K562 (cell line): Measurements from ENCODE around the gene HSPA8. TPM values are rescaled to one million over a fixed set of nuclear protein-coding genes. Genes with fewer than 3 reads are reported as not detected.
A peak's percentile ranks its signal among the peaks of the same experiment; 100 is the strongest.

Experiments used
- ATAC-seq: fragments of 200-7000 bp; cut with Tn5 transposase; 3 replicates; pipeline ENCODE4 v1.9.1; 2020; ENCODE audit warnings: moderate library complexity
- BruUV-seq: library from RNA; stranded (reverse); fragments of 400-500 nt; replicated peaks from 2 replicates; lab custom pipeline; 2021; lab: Mats Ljungman, UMichigan
- CTCF ChIA-PET: fragments of 300-600 bp; formaldehyde crosslinking; extraction: SDS; loops from one replicate; lab custom pipeline; 2021; ENCODE audit warnings: low intra/inter-chr PET ratio; lab: Yijun Ruan, JAX
- POLR2A ChIA-PET: fragments of 300-600, 350-650 bp; sonication (Branson Sonifier 250); formaldehyde crosslinking; extraction: SDS; loops from one replicate; lab custom pipeline; 2021; ENCODE audit warnings: antibody characterized with exemption, inconsistent platforms; lab: Yijun Ruan, JAX
- DNase-seq, 4 experiments: peaks; one replicate each; pipeline versions ENCODE4 v3.0.0 to v3.0.0-alpha.2; 2011 to 2018; ENCODE audit warnings: low spot score in 3 of 4, mixed read lengths in 3 of 4; ENCODE audit errors: extremely low read depth in 1 of 4
- FAIRE-seq: peaks from 2 replicates; lab custom pipeline; 2011; peaks lifted over from hg19 to GRCh38; lab: Jason Lieb, UNC
- H2AFZ ChIP-seq: 2 replicates; pipeline ENCODE4 v1.6.0; 2011; ENCODE audit warnings: low read depth, low read length, control low read depth, inconsistent platforms
- H3K27ac ChIP-seq: fragments of 200-600 bp; 3 replicates; pipeline ENCODE4 v1.8.0; 2011; ENCODE audit warnings: low read depth, mild to moderate bottlenecking, control low read depth, inconsistent platforms, low read length, moderate library complexity, mixed read lengths; ENCODE audit errors: extremely low read depth
- H3K27me3 ChIP-seq, 2 experiments: fragments of 300-600 bp in 1 of 2; 2 replicates in 1 of 2; 3 replicates in 1 of 2; pipeline versions ENCODE4 v1.6.0 to v1.8.0; 2011; ENCODE audit warnings: inconsistent platforms in 2 of 2, low read length in 2 of 2, mild to moderate bottlenecking in 1 of 2, mixed read lengths in 1 of 2, moderate library complexity in 1 of 2; ENCODE audit not compliant: control insufficient read depth in 2 of 2, insufficient read depth in 2 of 2
- H3K36me3 ChIP-seq: fragments of 300-600 bp; 3 replicates; pipeline ENCODE4 v1.8.0; 2011; ENCODE audit warnings: mild to moderate bottlenecking, low read length, inconsistent platforms; ENCODE audit not compliant: control insufficient read depth, insufficient read depth
- H3K4me1 ChIP-seq, 2 experiments: fragments of 200-600 bp in 1 of 2; replicated peaks in 1 of 2; 2 replicates in 1 of 2; 3 replicates in 1 of 2; pipeline versions ENCODE4 v1.5.1 to v1.8.0; 2011; ENCODE audit warnings: inconsistent platforms in 2 of 2, low read length in 2 of 2, mild to moderate bottlenecking in 1 of 2, mixed read lengths in 1 of 2, moderate library complexity in 1 of 2; ENCODE audit not compliant: control insufficient read depth in 2 of 2, insufficient read depth in 2 of 2
- H3K4me2 ChIP-seq: 2 replicates; pipeline ENCODE4 v1.6.1; 2011; ENCODE audit warnings: low read length, control low read depth, inconsistent platforms, mixed read lengths; ENCODE audit not compliant: insufficient read depth
- H3K4me3 ChIP-seq: fragments of 200-600 bp; sonication (generic), shearing (Covaris generic); 2 replicates; pipeline ENCODE4 v1.5.1; 2016; ENCODE audit warnings: control low read depth, inconsistent platforms
- H3K79me2 ChIP-seq: fragments of 200-600 bp; 3 replicates; pipeline ENCODE4 v1.8.0; 2011; ENCODE audit warnings: low read length, inconsistent platforms; ENCODE audit not compliant: control insufficient read depth, insufficient read depth
- H3K9ac ChIP-seq, 2 experiments: 2 replicates each; pipeline versions ENCODE4 v1.6.0 to v1.6.1; 2011; ENCODE audit warnings: low read depth in 2 of 2, low read length in 2 of 2, control low read depth in 1 of 2, inconsistent platforms in 1 of 2, mild to moderate bottlenecking in 1 of 2, mixed read lengths in 1 of 2; ENCODE audit not compliant: insufficient read depth in 1 of 2
- H3K9me1 ChIP-seq: one replicate; pipeline ENCODE4 v1.6.0; 2011; ENCODE audit warnings: inconsistent platforms, mild to moderate bottlenecking, low read length, moderate library complexity; ENCODE audit not compliant: control insufficient read depth, insufficient read depth
- H3K9me3 ChIP-seq: replicated peaks from 2 replicates; pipeline ENCODE4 v1.5.1; 2011; ENCODE audit warnings: low read depth, low read length, inconsistent platforms; ENCODE audit not compliant: control insufficient read depth, insufficient read depth
- H4K20me1 ChIP-seq: replicated peaks from 2 replicates; pipeline ENCODE4 v1.6.1; 2011; ENCODE audit warnings: low read length, inconsistent platforms, mixed read lengths; ENCODE audit not compliant: control insufficient read depth, insufficient read depth
- CREM ChIP-seq: IDR thresholded peaks from 2 replicates; pipeline ENCODE4 v1.6.1; 2014; ENCODE audit warnings: antibody characterized with exemption, low read depth
- CTCF ChIP-seq, 3 experiments: IDR thresholded peaks in 2 of 3; conservative IDR thresholded peaks in 1 of 3; 2 replicates each; pipeline ENCODE4 v1.5.1; 2011 to 2012; ENCODE audit warnings: low read length in 3 of 3, mild to moderate bottlenecking in 3 of 3, control low read depth in 2 of 3, improper control_type of control experiment in 1 of 3, inconsistent platforms in 1 of 3, low read depth in 1 of 3, mixed read lengths in 1 of 3, moderate library complexity in 1 of 3; ENCODE audit not compliant: insufficient read depth in 2 of 3
- CTCFL ChIP-seq: IDR thresholded peaks from 2 replicates; pipeline ENCODE4 v1.6.1; 2011; ENCODE audit warnings: borderline replicate concordance, low read depth, mild to moderate bottlenecking, moderate library complexity, low read length; ENCODE audit not compliant: insufficient read depth, poor library complexity, severe bottlenecking
- DEAF1 ChIP-seq: fragments of 450-650 bp; formaldehyde crosslinking; IDR thresholded peaks from 2 replicates; pipeline ENCODE4 v1.4.0; 2020; ENCODE audit warnings: mild to moderate bottlenecking, moderate library complexity
- POLR2AphosphoS2 ChIP-seq: IDR thresholded peaks from 2 replicates; pipeline ENCODE4 v1.6.1; 2012; ENCODE audit warnings: low read length, improper control_type of control experiment
- POLR2AphosphoS5 ChIP-seq: IDR thresholded peaks from 2 replicates; pipeline ENCODE4 v1.6.1; 2011; ENCODE audit warnings: mild to moderate bottlenecking, low read depth, low read length, moderate library complexity; ENCODE audit not compliant: control insufficient read depth, insufficient read depth
- RAD21 ChIP-seq, 2 experiments: fragments of 250-450 bp in 1 of 2; fragments of 450-650 bp in 1 of 2; sonication (Bioruptor Pico) in 1 of 2; formaldehyde crosslinking in 1 of 2; IDR thresholded peaks in 1 of 2; conservative IDR thresholded peaks in 1 of 2; 2 replicates each; pipeline versions ENCODE4 v1.4.0 to v1.8.0; 2020 to 2022; ENCODE audit warnings: mild to moderate bottlenecking in 2 of 2, moderate library complexity in 1 of 2
- SMAD4 ChIP-seq: fragments of 250-450 bp; sonication (Bioruptor Pico); conservative IDR thresholded peaks from 2 replicates; pipeline ENCODE4 v1.8.0; 2021; ENCODE audit warnings: inconsistent platforms, mild to moderate bottlenecking, moderate library complexity
- ZBTB2 ChIP-seq: fragments of 450-650 bp; IDR thresholded peaks from 2 replicates; pipeline ENCODE4 v1.6.1; 2016; ENCODE audit warnings: antibody characterized with exemption
- ZNF408 ChIP-seq: fragments of 250-450 bp; sonication (Bioruptor Pico); IDR thresholded peaks from 2 replicates; pipeline ENCODE4 v1.4.0; 2020; ENCODE audit warnings: low read depth, mild to moderate bottlenecking, moderate library complexity
- ZNF583 ChIP-seq: fragments of 250-450 bp; sonication (Bioruptor Pico); IDR thresholded peaks from 2 replicates; pipeline ENCODE4 v1.4.0; 2020
- WGBS: fragments of 100-300 bp; shearing (Covaris generic); methylation state at CpG from one replicate; pipeline ENCODE4 v1.1.6; 2016; ENCODE audit warnings: low coverage, mixed read lengths; ENCODE audit not compliant: insufficient coverage; ENCODE audit errors: missing lambda C conversion rate; 5-methylcytosine and 5-hydroxymethylcytosine counted together
- in situ Hi-C: fragments of 300-500 bp; cut with MboI; formaldehyde crosslinking; loops from 4 replicates; pipeline ENCODE4 v1.15.0; 2018; ENCODE audit warnings: inconsistent platforms, mixed read lengths
- intact Hi-C: fragments of 100-400 bp; cut with micrococcal nuclease; formaldehyde crosslinking; loops from 2 replicates; pipeline ENCODE4 v1.14.2; 2022
- polyA plus RNA-seq, 8 experiments: library from polyadenylated mRNA; depleted of rRNA in 4 of 8; stranded (reverse) in 5 of 8; unstranded in 3 of 8; fragments of >200 nt; fragmentation: Nextera tagmentation in 2 of 8; fragmentation: Illumina TruSeq in 1 of 8; extraction: Ambion mirVana in 2 of 8; extraction: Trizol in 1 of 8; gene quantifications; 2 replicates each; pipeline versions ENCODE4 v1.2.1 to v1.2.3, GENCODE V29; 2011 to 2014; ENCODE audit warnings: inconsistent platforms in 1 of 8, missing spikeins in 1 of 8
- total RNA-seq, 7 experiments: library from RNA; depleted of rRNA in 6 of 7; stranded (reverse); fragments of >200 nt in 6 of 7; fragmentation: Illumina TruSeq in 2 of 7; extraction: Trizol in 2 of 7; gene quantifications; 2 replicates each; pipeline versions ENCODE4 v1.2.1 to v1.2.3, GENCODE V29; 2011 to 2021; ENCODE audit warnings: low replicate concordance in 1 of 7

HSPA8 gene
- total and polyA plus RNA-seq, 9 of the 15 experiments (the other 6 are each of a cell fraction or from before 2014, with no cell fraction given) = 1,250 to 3,966 (median 2,773) TPM

GRCh38 chr11:123054301-123055065 is 7.5 kb downstream of the HSPA8 start:
- peaks cover 44% of the 10 kb centered on the region for H3K36me3 ChIP-seq
- TF ChIP-seq ZNF583 (CRISPR knock-in tag) (no peak), ZBTB2 (no peak), POLR2AphosphoS5 (peak; percentile 42; the same call in 1 of the 2 replicates), SMAD4 (CRISPR knock-in tag) (no peak), RAD21 (CRISPR knock-in tag; conservative IDR thresholded peaks at IDR 0.05 in 1 of 2, IDR thresholded peaks at IDR 0.05 in 1 of 2) (peak; percentile 24 to 52; a peak in 3 of 4 replicates), CTCF (IDR thresholded peaks at IDR 0.05 in 2 of 3, conservative IDR thresholded peaks at IDR 0.05 in 1 of 3; ENCODE audit: insufficient read depth in 2 of 3, low read depth in 1 of 3, low read length in 3 of 3) (peak; percentile 53 to 79 (median 64); a peak in 5 of 6 replicates), POLR2AphosphoS2 (peak; percentile 71; the same call in 1 of the 2 replicates), CREM (0 out of 2 replicates have a peak, but pooled peaks have one; percentile 16), CTCFL (peak; percentile 15), DEAF1 (CRISPR knock-in tag) (0 out of 2 replicates have a peak, but pooled peaks have one; percentile 20), ZNF408 (CRISPR knock-in tag) (no peak)

More at GRCh38 chr11:123054301-123055065, 7.5 kb downstream of the HSPA8 start:
- Histone ChIP-seq H3K9ac (no peak overlapping the region), H4K20me1 (peaks cover 41% of the 10 kb centered on the region), H3K4me1 (peaks cover 0 to 11% of the 10 kb centered on the region in 2 experiments; a peak in 2 of 5 replicates), H3K4me2 (no peak overlapping the region), H2AFZ (no peak overlapping the region), H3K9me1 (peaks cover 6% of the 10 kb centered on the region), H3K79me2 (peaks cover 26% of the 10 kb centered on the region), H3K9me3 (no peaks in the 10 kb centered on the region), H3K27me3 (peaks cover 0 to 2% of the 10 kb centered on the region in 2 experiments; a peak in 1 of 5 replicates), H3K27ac (no peak overlapping the region), H3K4me3 (no peak overlapping the region)
- POLR2A ChIA-PET = interaction anchor here (0.6 to 2.8 kb wide), 7 partner anchors 7 to 225 kb away, joined by 3 to 16 read pairs (median 4); partner anchors contain the start of gene HSPA8
- BruUV-seq = no TSS peak
- in situ Hi-C loops = no loop called here
- DNase-seq (peak; percentile 53 to 75 (median 64)), ATAC-seq (peak; percentile 92), FAIRE-seq (no peak)
- intact Hi-C loops = loop anchor here (1.0 kb wide), 1 partner anchor 191 kb away; no protein-coding TSS in a partner anchor
- WGBS = 11% methylated on average over 11 of the region's 11 CpGs
- CTCF ChIA-PET = interaction anchor here (1.5 kb wide), 1 partner anchor 49 kb away, joined by 4 read pairs; no protein-coding TSS in a partner anchor
